22Rv1 (cell line): ENCODE results near the gene MMP3.

ENCODE experiments used
- CTCF ChIP-seq: fragments of 450-650 bp; IDR thresholded peaks from 2 replicates; pipeline ENCODE4 v1.5.1; 2017; ENCODE audit warnings: mild to moderate bottlenecking
- ZFX ChIP-seq: fragments of 450-650 bp; IDR thresholded peaks from 2 replicates; pipeline ENCODE4 v1.6.1; 2017; ENCODE audit warnings: antibody characterized with exemption, borderline replicate concordance

GRCh38 chr11:102807921-102808320 is 35.5 kb downstream of the MMP3 start:
- TF ChIP-seq CTCF (peak; percentile 61), ZFX (no peak)
